ENCODE measurements around the gene NRF1. TPM values are rescaled to one million over a fixed set of nuclear protein-coding genes. Genes with fewer than 3 reads are reported as not detected.

The NRF1 gene
- total and polyA plus RNA-seq, 2 of the 13 experiments (the other 11 are each of a cell fraction or from before 2014, with no cell fraction given), result 9.3 to 10.1 TPM

DNA sequence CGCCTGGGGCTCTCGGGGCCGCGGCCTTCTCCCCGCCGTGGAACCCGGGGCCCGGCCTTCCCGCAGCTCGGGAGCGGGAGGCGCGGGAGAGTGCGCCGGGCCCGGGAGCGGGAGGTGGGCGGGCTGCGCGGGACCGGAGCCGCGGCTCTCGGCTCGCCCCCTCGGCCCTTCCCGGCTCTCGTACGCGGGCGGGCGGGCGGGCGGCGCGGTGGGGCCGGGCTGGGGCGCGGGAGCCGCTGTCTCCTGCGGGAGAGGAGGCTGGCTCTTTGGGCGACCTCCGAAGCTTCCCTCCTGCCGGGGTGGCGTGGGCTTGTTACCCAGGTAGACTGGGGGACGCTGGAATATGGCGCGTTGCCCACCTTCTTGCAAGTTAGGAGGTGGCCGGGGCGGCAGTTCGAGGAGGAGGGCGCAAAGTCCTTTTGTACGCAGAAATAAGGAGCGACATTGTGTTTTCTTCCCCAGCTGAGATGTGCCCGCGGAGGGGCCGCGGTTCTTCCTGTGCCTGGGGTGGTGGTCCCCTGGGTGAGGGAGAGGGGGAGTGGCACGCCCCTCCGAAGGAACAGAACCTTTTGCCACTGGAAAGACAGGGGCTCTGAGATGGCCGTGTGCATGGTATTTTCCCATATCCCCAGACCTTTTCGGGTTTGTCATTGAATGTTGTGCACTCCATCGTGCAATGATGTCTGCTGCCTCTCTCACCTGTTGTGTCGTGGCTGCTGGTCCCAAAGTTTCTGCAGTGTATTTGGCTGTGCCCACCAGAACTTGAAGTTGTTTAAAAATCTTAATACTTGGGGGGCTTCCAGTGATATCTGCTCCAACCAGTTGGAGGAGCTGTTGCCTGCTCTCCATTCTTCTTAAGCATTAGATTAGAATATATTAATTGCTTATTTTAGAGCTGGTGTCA lies 844 bp downstream of the NRF1 start:
- under 1% methylated on average over 20 of the region's 64 CpGs for WGBS (ENCODE audit: low lambda C conversion rate)
- no peaks in the 10 kb centered on the region for H3K9me3 ChIP-seq (ENCODE audit: low read length)
- TF ChIP-seq HOXA3 (CRISPR knock-in tag; IDR thresholded peaks at IDR 0.05) (peak; percentile 49; the same call in 1 of the 2 replicates), ZNF670 (CRISPR knock-in tag; IDR thresholded peaks at IDR 0.05; ENCODE audit: borderline replicate concordance) (0 out of 2 replicates have a peak, but pooled peaks have one; percentile 12), PCBP1 (IDR thresholded peaks at IDR 0.05; ENCODE audit: borderline replicate concordance, low read depth, low read length) (no peak), NFE2L1 (CRISPR knock-in tag; IDR thresholded peaks at IDR 0.05; ENCODE audit: borderline replicate concordance) (no peak), ZNF547 (CRISPR knock-in tag; IDR thresholded peaks at IDR 0.05) (no peak), ARID3A (IDR thresholded peaks at IDR 0.05; ENCODE audit: low read depth, low read length) (0 out of 2 replicates have a peak, but pooled peaks have one; percentile 38), ZNF224 (CRISPR knock-in tag; IDR thresholded peaks at IDR 0.05) (peak; percentile 51; the same call in 1 of the 2 replicates), TBX2 (CRISPR knock-in tag; IDR thresholded peaks at IDR 0.05; ENCODE audit: borderline replicate concordance) (no peak), HIC2 (CRISPR knock-in tag; IDR thresholded peaks at IDR 0.05; ENCODE audit: low read depth) (no peak), CC2D1A (CRISPR knock-in tag; IDR thresholded peaks at IDR 0.05) (no peak), PAF1 (CRISPR knock-in tag; IDR thresholded peaks at IDR 0.05) (no peak), EZH2 (conservative IDR thresholded peaks at IDR 0.05; ENCODE audit: low read depth, low read length) (no peak), CSRNP2 (CRISPR knock-in tag; conservative IDR thresholded peaks at IDR 0.05; ENCODE audit: low read depth) (no peak), GABPB1 (CRISPR knock-in tag; IDR thresholded peaks at IDR 0.05) (no peak), ZKSCAN8 (CRISPR knock-in tag; IDR thresholded peaks at IDR 0.05; ENCODE audit: borderline replicate concordance) (0 out of 2 replicates have a peak, but pooled peaks have one; percentile 15), SMAD3 (CRISPR knock-in tag; IDR thresholded peaks at IDR 0.05) (no peak), ZNF24 (IDR thresholded peaks at IDR 0.05) (no peak)
- TF ChIP-seq, protein P1, sequence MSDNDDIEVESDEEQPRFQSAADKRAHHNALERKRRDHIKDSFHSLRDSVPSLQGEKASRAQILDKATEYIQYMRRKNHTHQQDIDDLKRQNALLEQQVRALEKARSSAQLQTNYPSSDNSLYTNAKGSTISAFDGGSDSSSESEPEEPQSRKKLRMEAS (IDR thresholded peaks at IDR 0.05), result no peak

More for the DNA sequence above, 844 bp downstream of the NRF1 start:
- H3K4me2 ChIP-seq (ENCODE audit: low read depth, low read length), result peak overlapping the region; percentile 91
- peak overlapping the region; percentile 94 for H3K27ac ChIP-seq (ENCODE audit: extremely low read length, insufficient read depth, low read length)
- peaks cover 63% of the 10 kb centered on the region for H3K4me1 ChIP-seq (ENCODE audit: insufficient read depth, low read length)
- peaks cover 68% of the 10 kb centered on the region for H3K79me2 ChIP-seq (ENCODE audit: insufficient read depth, low read length)
- intact Hi-C loops (cut with micrococcal nuclease; ENCODE audit: unreplicated experiment), result loop anchor here (1.0 kb wide), 1 partner anchor 23 kb away; no protein-coding TSS in a partner anchor
- BruUV-seq (replicated peaks), result no TSS peak
- ChIA-PET CTCF (ENCODE audit: low intra/inter-chr PET ratio, low total read pairs) (interaction anchor here (1.2 to 2.6 kb wide), 2 partner anchors 23 to 32 kb away, joined by 4 to 12 read pairs; no protein-coding TSS in a partner anchor), POLR2A (interaction anchor here (0.6 to 1.5 kb wide), 6 partner anchors 10 to 43 kb away, joined by 3 to 6 read pairs (median 4); no protein-coding TSS in a partner anchor)
- ATAC-seq, result peak; percentile 26
- H2AFZ ChIP-seq (ENCODE audit: low read length), result no peak overlapping the region
- peak overlapping the region; percentile 92 to 94 (median 94) for H3K4me3 ChIP-seq (replicated peaks in 1 of 3; ENCODE audit: insufficient read depth in 1 of 3, low read depth in 2 of 3, low read length in 3 of 3)
- peaks cover 2 to 6% of the 10 kb centered on the region in 2 experiments; a peak in 3 of 5 replicates for H3K36me3 ChIP-seq (replicated peaks in 1 of 2; ENCODE audit: control insufficient read depth in 1 of 2, insufficient read depth in 2 of 2, low read length in 2 of 2)
- H3K9ac ChIP-seq (ENCODE audit: insufficient read depth, low read depth, low read length), result peak overlapping the region; percentile 96
- no peak for FAIRE-seq
- DNase-seq (ENCODE audit: low spot score), result no peak
- H4K20me1 ChIP-seq (ENCODE audit: insufficient read depth, low read length), result peaks cover 8% of the 10 kb centered on the region; the same call in 1 of the 2 replicates
- no peaks in the 10 kb centered on the region; a peak in 1 of 5 replicates for H3K27me3 ChIP-seq (ENCODE audit: control insufficient read depth in 1 of 2, insufficient read depth in 2 of 2, low read length in 2 of 2)
- in situ Hi-C loops (cut with HindIII; ENCODE audit: extremely low pct_ligation_motif_present, low pct_unique_long_range_greater_than_20kb), result no loop called here
